SK-N-SH treated with all-trans-retinoic acid at 6 μM for 48 hours (cell line): ENCODE data around the gene DNAJB5.
A peak's percentile ranks its signal among the peaks of the same experiment; 100 is the strongest.

Experiments
- ATAC-seq: fragments of 200-7000 bp; cut with Tn5 transposase; 3 replicates; pipeline ENCODE4 v1.9.1; 2020; ENCODE audit warnings: mild to moderate bottlenecking, moderate library complexity
- CSDC2 ChIP-seq: fragments of 250-450 bp; sonication (Bioruptor Pico); IDR thresholded peaks from 2 replicates; pipeline ENCODE4 v1.5.0; 2020; ENCODE audit warnings: mild to moderate bottlenecking, moderate library complexity
- CSRNP3 ChIP-seq: fragments of 250-450 bp; sonication (Bioruptor Pico); IDR thresholded peaks from 2 replicates; pipeline ENCODE4 v1.5.1; 2021; ENCODE audit warnings: mild to moderate bottlenecking, moderate library complexity
- ESRRG ChIP-seq: fragments of 250-450 bp; sonication (Bioruptor Pico); IDR thresholded peaks from 2 replicates; pipeline ENCODE4 v1.6.1; 2021; ENCODE audit warnings: mild to moderate bottlenecking
- GLIS3 ChIP-seq: fragments of 250-450 bp; sonication (Bioruptor Pico); IDR thresholded peaks from 2 replicates; pipeline ENCODE4 v1.5.0; 2020; ENCODE audit warnings: mild to moderate bottlenecking, moderate library complexity
- ISL1 ChIP-seq: fragments of 250-450 bp; sonication (Bioruptor Pico); IDR thresholded peaks from 2 replicates; pipeline ENCODE4 v2.1.2; 2022; ENCODE audit warnings: mild to moderate bottlenecking, moderate library complexity
- OSR1 ChIP-seq: fragments of 250-450 bp; sonication (Bioruptor Pico); IDR thresholded peaks from 2 replicates; pipeline ENCODE4 v1.8.0; 2022; ENCODE audit warnings: moderate library complexity, mild to moderate bottlenecking, inconsistent platforms
- PPARA ChIP-seq: fragments of 250-450 bp; sonication (Bioruptor Pico); IDR thresholded peaks from 2 replicates; pipeline ENCODE4 v1.5.0; 2020; ENCODE audit warnings: mild to moderate bottlenecking, borderline replicate concordance
- RARB ChIP-seq: fragments of 250-450 bp; sonication (Bioruptor Pico); IDR thresholded peaks from 2 replicates; pipeline ENCODE4 v1.8.0; 2021; ENCODE audit warnings: mild to moderate bottlenecking, moderate library complexity
- TCF4 ChIP-seq: fragments of 250-450 bp; sonication (Bioruptor Pico); IDR thresholded peaks from 2 replicates; pipeline ENCODE4 v1.8.0; 2021; ENCODE audit warnings: mild to moderate bottlenecking, moderate library complexity, borderline replicate concordance
- TOX ChIP-seq: fragments of 250-450 bp; sonication (Bioruptor Pico); IDR thresholded peaks from 2 replicates; pipeline ENCODE4 v1.8.0; 2021; ENCODE audit warnings: mild to moderate bottlenecking, moderate library complexity, borderline replicate concordance
- TSHZ2 ChIP-seq: fragments of 250-450 bp; sonication (Bioruptor Pico); IDR thresholded peaks from 2 replicates; pipeline ENCODE4 v1.5.0; 2020; ENCODE audit warnings: mild to moderate bottlenecking, moderate library complexity
- ZC3H10 ChIP-seq: fragments of 250-450 bp; sonication (Bioruptor Pico); IDR thresholded peaks from 2 replicates; pipeline ENCODE4 v1.5.1; 2021; ENCODE audit warnings: mild to moderate bottlenecking, moderate library complexity
- ZFP3 ChIP-seq: fragments of 250-450 bp; sonication (Bioruptor Pico); IDR thresholded peaks from 2 replicates; pipeline ENCODE4 v1.5.0; 2020; ENCODE audit warnings: mild to moderate bottlenecking, moderate library complexity
- ZNF8 ChIP-seq: fragments of 450-650 bp; formaldehyde crosslinking; IDR thresholded peaks from 2 replicates; pipeline ENCODE4 v1.5.0; 2020; ENCODE audit warnings: mild to moderate bottlenecking, moderate library complexity
- TF ChIP-seq, protein P1 (sequence below): fragments of 250-450 bp; sonication (Bioruptor Pico); IDR thresholded peaks from 2 replicates; pipeline ENCODE4 v1.8.0; 2020; ENCODE audit warnings: mild to moderate bottlenecking, moderate library complexity, borderline replicate concordance
- TF ChIP-seq, protein P2 (sequence below): fragments of 250-450 bp; sonication (Bioruptor Pico); IDR thresholded peaks from 2 replicates; pipeline ENCODE4 v1.8.0; 2021; ENCODE audit warnings: low read depth, mild to moderate bottlenecking, moderate library complexity, borderline replicate concordance

Gene DNAJB5

DNA sequence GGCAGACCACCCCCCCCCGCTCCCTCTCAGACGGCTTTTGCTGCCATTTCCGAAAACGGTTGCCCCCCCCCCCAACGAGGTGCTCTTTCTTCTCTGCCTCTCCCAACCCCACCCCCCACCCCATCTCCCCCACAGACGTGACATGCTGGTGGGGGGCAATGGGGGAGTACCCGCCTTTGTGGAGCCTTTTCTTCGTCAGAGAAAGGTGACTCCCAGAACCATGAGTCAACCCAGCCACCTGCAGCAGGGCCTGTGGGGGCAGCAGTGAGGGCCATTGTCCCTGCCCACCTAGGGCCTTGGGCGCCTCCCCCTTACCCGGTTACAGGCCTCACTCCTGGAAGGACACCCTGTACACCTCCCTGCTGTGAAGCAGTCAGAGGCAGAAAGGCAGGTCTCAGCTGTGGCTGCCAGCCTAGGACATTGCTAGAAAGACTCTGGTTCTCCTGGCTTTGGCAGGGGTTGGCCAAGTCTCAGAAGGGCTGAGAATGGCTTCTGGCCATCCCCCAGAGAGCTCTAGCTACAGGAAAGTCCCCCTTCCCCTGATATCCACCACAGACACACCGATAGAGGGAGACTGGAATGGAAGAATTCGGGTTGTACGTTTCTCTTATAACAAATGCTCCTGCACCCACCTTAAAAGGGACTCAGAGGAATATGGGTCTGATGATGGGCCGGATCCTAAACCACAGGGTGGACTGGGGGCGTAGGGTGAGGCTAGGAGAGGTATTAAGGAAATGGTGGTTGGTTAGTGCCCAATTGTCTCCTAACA is 2.2 kb downstream of the DNAJB5 start (continued):
- TF ChIP-seq TSHZ2 (CRISPR knock-in tag) (no peak), TCF4 (no peak), GLIS3 (CRISPR knock-in tag) (no peak)

DNA sequence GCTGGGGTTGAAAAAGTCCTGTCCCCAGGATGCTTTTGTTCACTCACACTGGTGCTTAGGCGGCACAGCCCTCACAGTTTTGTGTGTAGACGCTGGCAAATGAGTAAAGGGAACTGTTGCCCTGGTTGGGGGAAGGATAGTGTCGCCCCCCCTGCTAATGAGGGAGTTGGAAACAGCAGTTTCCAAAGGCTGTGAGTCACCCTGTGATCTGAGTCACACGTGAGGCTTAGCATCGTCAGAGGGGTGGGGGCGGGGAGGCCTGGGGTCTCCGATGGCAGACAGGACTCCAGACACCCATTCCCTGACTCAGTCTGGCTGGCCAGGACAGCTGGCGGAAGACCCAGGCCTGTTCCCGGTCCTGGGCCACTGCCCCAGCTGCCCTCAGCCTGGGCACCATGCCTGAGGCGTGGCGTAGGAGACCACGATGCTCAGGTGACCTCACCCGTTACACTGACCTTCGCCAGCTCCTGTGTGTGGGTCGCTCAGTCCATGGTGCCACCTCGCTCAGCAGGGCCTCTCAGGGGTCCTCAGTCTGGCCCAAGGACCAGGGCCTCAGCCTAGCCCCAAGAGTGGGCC is 2.9 kb downstream of the DNAJB5 start:
- no peak for ATAC-seq
- TF ChIP-seq, protein P1, sequence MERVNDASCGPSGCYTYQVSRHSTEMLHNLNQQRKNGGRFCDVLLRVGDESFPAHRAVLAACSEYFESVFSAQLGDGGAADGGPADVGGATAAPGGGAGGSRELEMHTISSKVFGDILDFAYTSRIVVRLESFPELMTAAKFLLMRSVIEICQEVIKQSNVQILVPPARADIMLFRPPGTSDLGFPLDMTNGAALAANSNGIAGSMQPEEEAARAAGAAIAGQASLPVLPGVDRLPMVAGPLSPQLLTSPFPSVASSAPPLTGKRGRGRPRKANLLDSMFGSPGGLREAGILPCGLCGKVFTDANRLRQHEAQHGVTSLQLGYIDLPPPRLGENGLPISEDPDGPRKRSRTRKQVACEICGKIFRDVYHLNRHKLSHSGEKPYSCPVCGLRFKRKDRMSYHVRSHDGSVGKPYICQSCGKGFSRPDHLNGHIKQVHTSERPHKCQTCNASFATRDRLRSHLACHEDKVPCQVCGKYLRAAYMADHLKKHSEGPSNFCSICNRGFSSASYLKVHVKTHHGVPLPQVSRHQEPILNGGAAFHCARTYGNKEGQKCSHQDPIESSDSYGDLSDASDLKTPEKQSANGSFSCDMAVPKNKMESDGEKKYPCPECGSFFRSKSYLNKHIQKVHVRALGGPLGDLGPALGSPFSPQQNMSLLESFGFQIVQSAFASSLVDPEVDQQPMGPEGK = peak; percentile 57; the same call in 1 of the 2 replicates
- no peak for TF ChIP-seq TCF4

- no peak; the same call in 2 of the 3 replicates for ATAC-seq
- TF ChIP-seq ZNF8 (CRISPR knock-in tag) (no peak), OSR1 (no peak), ISL1 (CRISPR knock-in tag) (no peak)
- TF ChIP-seq, protein P2, sequence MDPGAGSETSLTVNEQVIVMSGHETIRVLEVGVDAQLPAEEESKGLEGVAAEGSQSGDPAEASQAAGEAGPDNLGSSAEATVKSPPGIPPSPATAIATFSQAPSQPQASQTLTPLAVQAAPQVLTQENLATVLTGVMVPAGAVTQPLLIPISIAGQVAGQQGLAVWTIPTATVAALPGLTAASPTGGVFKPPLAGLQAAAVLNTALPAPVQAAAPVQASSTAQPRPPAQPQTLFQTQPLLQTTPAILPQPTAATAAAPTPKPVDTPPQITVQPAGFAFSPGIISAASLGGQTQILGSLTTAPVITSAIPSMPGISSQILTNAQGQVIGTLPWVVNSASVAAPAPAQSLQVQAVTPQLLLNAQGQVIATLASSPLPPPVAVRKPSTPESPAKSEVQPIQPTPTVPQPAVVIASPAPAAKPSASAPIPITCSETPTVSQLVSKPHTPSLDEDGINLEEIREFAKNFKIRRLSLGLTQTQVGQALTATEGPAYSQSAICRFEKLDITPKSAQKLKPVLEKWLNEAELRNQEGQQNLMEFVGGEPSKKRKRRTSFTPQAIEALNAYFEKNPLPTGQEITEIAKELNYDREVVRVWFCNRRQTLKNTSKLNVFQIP (CRISPR knock-in tag) = no peak
- TF ChIP-seq, protein P1 = 0 out of 2 replicates have a peak, but pooled peaks have one; percentile 14
Measured at GRCh38 chr9:34993502-34994259, 4.1 kb downstream of the DNAJB5 start.

- ATAC-seq = peak; percentile 62
- TF ChIP-seq PPARA (no peak), ZNF8 (CRISPR knock-in tag) (no peak), ESRRG (CRISPR knock-in tag) (no peak)
Measured at GRCh38 chr9:34994260-34994899, 4.8 kb downstream of the DNAJB5 start.

- ATAC-seq = no peak
- TF ChIP-seq, protein P2 (CRISPR knock-in tag) = no peak
- no peak for TF ChIP-seq TOX (CRISPR knock-in tag)
- no peak for TF ChIP-seq CSDC2 (CRISPR knock-in tag)
- no peak for TF ChIP-seq GLIS3 (CRISPR knock-in tag)
- no peak for TF ChIP-seq CSRNP3 (CRISPR knock-in tag)
- no peak for TF ChIP-seq ZC3H10
- TF ChIP-seq RARB (CRISPR knock-in tag) = no peak
- TF ChIP-seq ZFP3 (CRISPR knock-in tag) = no peak
- TF ChIP-seq, protein P1 = no peak
Measured at GRCh38 chr9:34994900-34995669, 5.5 kb downstream of the DNAJB5 start.
